Esophagus squamous epithelium (tissue), 5 donors: Measurements from ENCODE around the gene STMP1. TPM values are rescaled to one million over a fixed set of nuclear protein-coding genes. Genes with fewer than 3 reads are reported as not detected.

Experiments used
- DNase-seq: peaks from one replicate; lab custom pipeline; 2025; lab: John Stamatoyannopoulos, UW
- H3K27ac ChIP-seq, 4 donors: fragments of 200-600 bp; sonication (generic); one replicate each; pipeline ENCODE4 v1.5.1; 2016 to 2019; ENCODE audit warnings: mild to moderate bottlenecking in 1 of 4
- H3K27me3 ChIP-seq, 4 donors: fragments of 200-600 bp; sonication (generic); 1 replicate in 3 of 4; 2 replicates in 1 of 4; pipeline versions ENCODE4 v1.5.1 to v1.6.0; 2017 to 2021; ENCODE audit warnings: antibody characterized with exemption in 1 of 4
- H3K36me3 ChIP-seq, 3 donors: fragments of 200-600 bp; sonication (generic); one replicate each; pipeline ENCODE4 v1.5.1; 2016 to 2019
- H3K4me1 ChIP-seq, 3 donors: fragments of 200-600 bp; sonication (generic); one replicate each; pipeline ENCODE4 v1.5.1; 2017 to 2019
- H3K4me3 ChIP-seq, 4 donors: fragments of 200-600 bp; sonication (generic); 1 replicate in 3 of 4; 2 replicates in 1 of 4; pipeline ENCODE4 v1.5.1; 2016 to 2019; ENCODE audit warnings: mild to moderate bottlenecking in 2 of 4, moderate library complexity in 1 of 4
- H3K9me3 ChIP-seq, 3 donors: fragments of 200-600 bp; sonication (generic); one replicate each; pipeline ENCODE4 v1.5.1; 2016 to 2019
- CTCF ChIP-seq, 6 experiments: fragments of 450-650 bp in 4 of 6; fragments of 200-600 bp in 2 of 6; sonication (generic) in 2 of 6; IDR thresholded peaks; one replicate each; pipeline ENCODE4 v1.5.1; 2016 to 2019; ENCODE audit warnings: antibody characterized with exemption in 6 of 6, mild to moderate bottlenecking in 4 of 6, moderate library complexity in 4 of 6
- POLR2A ChIP-seq, 4 donors: fragments of 450-650 bp; IDR thresholded peaks; one replicate each; pipeline ENCODE4 v1.6.1; 2017; ENCODE audit warnings: antibody characterized with exemption in 4 of 4, mild to moderate bottlenecking in 4 of 4, moderate library complexity in 3 of 4
- WGBS, 2 donors: methylation state at CpG; one replicate each; pipeline ENCODE4 v1.1.5; 2018; 5-methylcytosine and 5-hydroxymethylcytosine counted together
- intact Hi-C: fragments of 100-400 bp; cut with DNase I; formaldehyde crosslinking; loops from one replicate; pipeline ENCODE4 v1.15.0; 2022
- total RNA-seq, 4 donors: library from RNA; depleted of rRNA; stranded (reverse); fragments of >200 nt; gene quantifications; one replicate each; pipeline ENCODE4 v1.1.0, GENCODE V29; 2016
- donor health status: DM: yes; HTN: yes; CAD: no.

STMP1 gene
- total RNA-seq, 4 donors from 2014 or later: 19.2 to 25.6 (median 23.1) TPM

DNA sequence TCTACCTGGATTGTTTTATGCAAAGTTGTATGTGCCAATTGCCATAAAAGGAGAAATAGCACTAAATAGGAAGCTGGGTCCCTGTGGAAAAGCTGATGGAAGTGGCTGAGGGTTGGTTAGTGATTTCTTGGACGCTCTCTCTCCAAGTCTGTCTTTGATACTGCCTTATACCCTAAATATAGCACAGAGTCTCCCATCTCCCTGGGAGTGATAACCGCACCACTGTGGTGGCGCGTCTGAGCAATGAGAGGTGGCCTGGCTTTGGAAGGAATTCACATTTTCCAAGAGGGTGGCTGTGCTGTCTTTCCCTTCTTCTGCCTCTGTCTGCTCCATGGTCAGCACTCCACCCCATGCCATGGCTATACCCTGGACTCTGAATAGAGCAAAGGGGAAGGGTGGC is 31.2 kb downstream of the STMP1 start:
- Histone ChIP-seq H3K27me3 (no peaks in the 10 kb centered on the region), H3K36me3 (peaks cover 0 to 57% (median 7%) of the 10 kb centered on the region in 3 donors), H3K4me1 (peaks cover 0 to 13% (median 0%) of the 10 kb centered on the region in 3 donors), H3K27ac (no peak overlapping the region), H3K9me3 (no peaks in the 10 kb centered on the region), H3K4me3 (no peak overlapping the region)
- TF ChIP-seq POLR2A (IDR thresholded peaks at IDR 0.05) (no peak), CTCF (IDR thresholded peaks at IDR 0.05) (no peak)
- no peak for DNase-seq
- intact Hi-C loops: no loop called here
- WGBS, 2 donors: 94 to 100% methylated on average over 3 to 4 of the region's 4 CpGs

DNA sequence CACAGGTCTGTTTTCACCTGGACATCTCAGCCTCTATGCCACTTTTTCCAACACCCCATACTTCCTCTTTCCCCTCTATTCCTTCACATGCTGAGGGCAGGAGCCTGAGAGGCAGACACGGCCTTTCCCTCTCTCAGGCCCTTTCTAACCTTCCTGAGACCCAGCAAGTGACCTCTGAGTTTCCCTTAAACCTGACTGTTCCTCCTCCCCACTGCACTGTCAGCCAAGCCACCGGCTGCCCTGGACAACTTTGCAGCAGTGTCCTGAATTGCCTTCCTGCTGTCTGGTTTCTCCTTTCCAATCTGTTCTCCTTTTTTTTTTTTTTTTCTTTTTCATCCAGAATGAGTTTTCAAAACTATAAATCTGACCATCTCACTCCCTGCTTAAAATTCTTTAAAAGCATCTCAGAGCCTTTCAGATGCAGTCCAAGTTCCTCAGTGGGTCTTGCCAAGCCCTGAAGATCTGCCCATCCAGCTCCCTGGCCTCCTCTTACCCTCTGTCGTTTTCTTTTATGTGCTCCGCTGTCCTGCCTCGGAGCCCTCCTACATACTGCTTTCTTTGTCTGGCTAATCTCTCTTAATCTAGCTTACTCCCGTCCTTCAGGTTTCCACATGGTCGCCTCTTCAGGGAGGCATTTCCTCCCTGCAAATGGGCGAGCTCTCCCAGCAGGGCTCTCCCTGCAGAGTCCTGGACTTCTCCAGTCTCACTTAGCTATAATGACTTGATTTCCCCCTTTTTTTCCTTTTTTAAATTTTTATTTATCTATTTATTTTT is 35.1 kb downstream of the STMP1 start:
- Histone ChIP-seq H3K36me3 (peaks cover 0 to 22% (median 0%) of the 10 kb centered on the region in 3 donors), H3K4me1 (peaks cover 0 to 22% (median 0%) of the 10 kb centered on the region in 3 donors), H3K27me3 (no peaks in the 10 kb centered on the region), H3K4me3 (no peak overlapping the region), H3K9me3 (no peaks in the 10 kb centered on the region), H3K27ac (no peak overlapping the region)
- intact Hi-C loops: no loop called here
- 36 to 53% methylated on average over 8 of the region's 8 CpGs for WGBS, 2 donors
- no peak for TF ChIP-seq CTCF (IDR thresholded peaks at IDR 0.05)
- TF ChIP-seq POLR2A (IDR thresholded peaks at IDR 0.05): no peak
- DNase-seq: no peak

GRCh38 chr7:135704074-135704473 is 41.8 kb downstream of the STMP1 start:
- intact Hi-C loops: no loop called here
- TF ChIP-seq CTCF (IDR thresholded peaks at IDR 0.05): peak in 1 of 6 experiments; percentile 21
- no peak for TF ChIP-seq POLR2A (IDR thresholded peaks at IDR 0.05)
- Histone ChIP-seq H3K36me3 (no peaks in the 10 kb centered on the region), H3K4me1 (peaks cover 13 to 51% (median 17%) of the 10 kb centered on the region in 3 donors), H3K27ac (no peak overlapping the region), H3K4me3 (no peak overlapping the region), H3K27me3 (no peaks in the 10 kb centered on the region), H3K9me3 (no peaks in the 10 kb centered on the region)
- 60% methylated on average over 1 of the region's 2 CpGs for WGBS, 2 donors
- DNase-seq: no peak

DNA sequence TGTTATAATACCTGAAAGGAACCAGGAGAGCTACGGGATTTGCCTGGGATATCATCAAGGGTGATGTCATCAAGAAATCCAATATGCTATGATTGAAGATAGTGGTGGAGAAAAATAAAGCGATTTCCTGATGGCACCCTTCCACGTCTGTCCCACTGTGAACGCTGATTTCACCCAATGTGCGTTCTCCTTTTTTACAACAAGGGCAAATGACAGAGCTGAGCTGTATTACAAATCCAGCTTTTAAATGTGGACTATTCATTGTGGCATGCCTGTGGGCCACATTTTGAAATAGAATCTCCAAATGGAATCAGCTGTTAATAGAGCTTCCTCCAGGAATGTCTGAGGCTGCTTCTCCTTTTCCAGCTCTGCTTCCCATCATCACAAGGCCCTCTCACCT is 42.4 kb downstream of the STMP1 start:
- peaks cover 13 to 51% (median 17%) of the 10 kb centered on the region in 3 donors for H3K4me1 ChIP-seq
- TF ChIP-seq POLR2A (IDR thresholded peaks at IDR 0.05) (no peak), CTCF (IDR thresholded peaks at IDR 0.05) (no peak)
- 73 to 78% methylated on average over 5 of the region's 5 CpGs for WGBS, 2 donors
- no peaks in the 10 kb centered on the region for H3K36me3 ChIP-seq
- H3K27me3 ChIP-seq: no peaks in the 10 kb centered on the region
- H3K27ac ChIP-seq: peak overlapping the region in 2 of 4 donors; percentile 85 to 87
- H3K9me3 ChIP-seq: no peaks in the 10 kb centered on the region
- no peak for DNase-seq
- H3K4me3 ChIP-seq: no peak overlapping the region
- intact Hi-C loops: no loop called here

GRCh38 chr7:135706038-135706742 is 43.9 kb downstream of the STMP1 start:
- peak overlapping the region; percentile 75 to 87 (median 81) for H3K27ac ChIP-seq
- peaks cover 13 to 48% (median 17%) of the 10 kb centered on the region in 3 donors for H3K4me1 ChIP-seq
- no peaks in the 10 kb centered on the region for H3K9me3 ChIP-seq
- H3K27me3 ChIP-seq: no peaks in the 10 kb centered on the region
- WGBS, 2 donors: 64 to 79% methylated on average over 13 to 16 of the region's 20 CpGs
- TF ChIP-seq POLR2A (IDR thresholded peaks at IDR 0.05) (no peak), CTCF (IDR thresholded peaks at IDR 0.05) (peak in 1 of 6 experiments; percentile 6)
- H3K36me3 ChIP-seq: no peaks in the 10 kb centered on the region
- DNase-seq: no peak
- intact Hi-C loops: no loop called here
- peak overlapping the region in 1 of 4 donors; percentile 28 for H3K4me3 ChIP-seq
